Occipital lobe (tissue), 2 donors: ENCODE data around the gene FCHO2. TPM values are rescaled to one million over a fixed set of nuclear protein-coding genes. Genes with fewer than 3 reads are reported as not detected.

ENCODE experiments used
- DNase-seq: peaks from one replicate; lab custom pipeline; 2025; lab: John Stamatoyannopoulos, UW
- total RNA-seq: library from RNA; depleted of rRNA; stranded (reverse); fragments of >200 nt; gene quantifications from one replicate; pipeline ENCODE4 v1.2.3, GENCODE V29; 2014

The FCHO2 gene
- total RNA-seq, 1 donor from 2014 or later = 74.4 TPM

GRCh38 chr5:73110190-73110589 lies 154.3 kb downstream of the FCHO2 start:
- no peak for DNase-seq

DNA sequence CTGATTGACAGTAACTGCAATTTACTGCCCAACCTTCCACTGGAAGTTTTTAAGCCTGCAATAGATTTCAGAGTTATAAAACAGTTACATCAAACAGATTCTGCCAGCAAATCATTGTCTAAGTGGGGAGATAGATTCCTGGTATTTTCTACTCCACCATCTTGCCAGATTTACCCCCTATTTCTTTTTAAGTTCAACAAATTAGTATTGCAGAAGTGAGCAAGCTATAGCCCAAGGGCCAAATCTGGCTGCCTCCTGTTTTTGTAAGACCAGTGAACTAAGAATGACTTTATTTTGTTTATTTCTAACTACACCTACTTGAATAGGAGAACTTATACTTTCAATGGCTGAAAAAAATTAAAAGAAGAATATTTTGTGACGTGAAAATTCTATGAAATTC lies 155.7 kb downstream of the FCHO2 start:
- no peak for DNase-seq

- DNase-seq = no peak
Observed at GRCh38 chr5:73112359-73112758, 156.5 kb downstream of the FCHO2 start.

- no peak for DNase-seq
Observed at GRCh38 chr5:73114044-73114688, 158.3 kb downstream of the FCHO2 start.

GRCh38 chr5:73115399-73116051 lies 159.7 kb downstream of the FCHO2 start:
- DNase-seq = no peak

- no peak for DNase-seq
Observed at GRCh38 chr5:73116506-73116905, 160.7 kb downstream of the FCHO2 start.

DNA sequence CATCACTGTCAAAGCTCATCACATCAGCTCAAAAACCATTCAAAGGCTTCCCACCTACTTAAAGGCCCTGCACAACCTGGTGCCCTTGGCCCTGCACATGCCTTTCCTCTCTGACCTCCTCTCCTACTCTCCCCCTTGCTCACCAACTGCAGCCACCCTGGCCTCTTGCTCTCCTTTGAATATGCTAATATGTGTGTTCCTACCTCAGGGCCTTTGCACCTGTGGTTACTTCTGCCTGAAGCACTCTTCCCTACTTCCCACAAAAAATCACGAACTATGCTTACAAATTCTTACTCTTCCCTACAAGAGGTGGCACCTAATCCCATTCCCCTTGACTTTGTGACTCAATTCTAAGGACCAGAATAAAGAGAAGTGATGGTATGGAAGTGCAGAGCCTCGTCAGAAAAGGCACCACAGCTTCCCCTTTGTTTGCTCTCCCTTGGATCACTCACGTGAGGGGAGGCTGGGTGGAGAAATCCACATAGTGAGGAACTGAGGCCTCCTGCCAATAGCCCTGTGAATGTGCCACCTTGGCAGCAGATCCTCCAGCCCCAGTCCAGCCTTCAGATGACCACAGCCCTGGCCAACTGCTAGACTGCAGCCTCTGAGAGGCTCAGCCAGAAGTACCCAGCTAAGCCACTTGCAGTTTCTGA lies 161.4 kb downstream of the FCHO2 start:
- DNase-seq = no peak

DNA sequence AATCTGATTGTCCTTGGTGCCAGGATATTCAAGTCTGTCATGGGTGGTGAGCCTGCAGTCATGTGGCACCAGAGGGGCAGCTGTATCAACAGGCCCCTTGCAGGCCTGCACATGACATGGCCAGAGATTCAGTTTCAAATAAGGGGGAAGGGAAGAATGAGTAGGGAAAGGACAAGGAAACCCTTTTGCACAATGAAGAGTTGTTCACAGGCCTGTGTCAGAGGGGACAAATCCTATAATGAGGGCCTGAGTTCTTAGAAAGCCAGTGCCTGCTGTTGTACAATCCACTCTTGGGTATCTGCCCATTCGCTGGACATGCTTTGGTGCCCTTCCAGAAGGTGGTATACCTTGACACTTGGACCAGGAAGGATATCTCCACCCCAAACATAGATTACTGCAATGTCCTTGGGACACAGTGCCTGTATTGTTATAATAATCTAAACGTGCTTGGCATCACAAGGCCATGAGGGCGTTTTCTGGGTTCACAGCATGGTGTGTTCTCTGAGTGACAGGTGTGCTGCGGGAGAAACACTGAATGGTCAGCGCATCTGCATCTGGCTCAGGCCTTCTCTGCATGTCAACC lies 162.6 kb downstream of the FCHO2 start:
- DNase-seq = no peak

GRCh38 chr5:73119451-73120157 lies 163.8 kb downstream of the FCHO2 start:
- DNase-seq = no peak

- no peak for DNase-seq
Observed at GRCh38 chr5:73120222-73121118, 164.6 kb downstream of the FCHO2 start, which contains the start of gene TMEM171. Gene TMEM171, plus strand, starts transcription at chr5:73120575. Its CDS starts 2,799 bp downstream, at chr5:73123374.

- no peak for DNase-seq
Observed at GRCh38 chr5:73121119-73121463, 165.2 kb downstream of the FCHO2 start.

- DNase-seq = no peak
Observed at GRCh38 chr5:73122875-73123810, 167.3 kb downstream of the FCHO2 start.

DNA sequence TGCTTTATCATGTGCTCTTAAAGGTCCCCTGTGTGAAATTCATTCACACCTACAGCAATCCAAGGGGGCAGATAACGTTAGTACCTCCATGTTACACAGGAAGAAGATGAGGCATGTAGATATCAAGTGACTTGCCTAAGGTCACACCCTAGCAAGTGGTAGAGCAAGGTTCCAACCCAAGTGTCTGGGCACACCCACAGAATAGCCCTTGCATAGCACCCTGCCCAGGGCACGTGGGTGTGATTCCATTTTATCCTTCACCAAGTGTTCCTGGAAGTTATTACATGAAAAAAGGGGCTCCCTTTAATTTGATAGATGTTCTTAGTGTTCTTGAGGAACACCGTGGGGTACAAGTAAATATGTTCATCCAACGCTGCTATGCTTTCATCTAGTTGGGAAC lies 169.4 kb downstream of the FCHO2 start:
- no peak for DNase-seq

GRCh38 chr5:73126381-73126780 lies 170.5 kb downstream of the FCHO2 start:
- DNase-seq = peak; percentile 47

GRCh38 chr5:73126957-73127356 lies 171.1 kb downstream of the FCHO2 start:
- no peak for DNase-seq

DNA sequence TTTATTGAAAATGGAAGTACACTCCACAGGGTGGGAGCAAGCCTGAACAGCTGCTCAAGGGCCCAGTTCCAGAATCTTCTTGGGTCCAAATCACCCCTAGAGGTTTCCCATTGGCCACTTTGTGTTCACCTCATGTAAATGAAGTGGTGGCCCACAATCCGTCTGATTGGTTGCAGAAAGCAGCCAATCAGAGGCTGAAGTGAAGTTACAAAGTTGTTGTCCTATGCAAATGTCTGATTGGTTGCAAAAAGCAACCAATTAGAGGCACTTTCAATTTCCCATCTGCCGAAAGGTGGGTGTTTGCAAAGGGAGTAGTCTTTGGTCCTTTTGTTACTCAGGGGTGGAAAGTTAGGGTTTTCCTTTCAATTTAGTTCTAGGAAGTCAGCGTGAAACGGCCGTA lies 173.3 kb downstream of the FCHO2 start:
- DNase-seq = no peak

- DNase-seq = no peak
Observed at GRCh38 chr5:73130811-73131210, 175.0 kb downstream of the FCHO2 start.

DNA sequence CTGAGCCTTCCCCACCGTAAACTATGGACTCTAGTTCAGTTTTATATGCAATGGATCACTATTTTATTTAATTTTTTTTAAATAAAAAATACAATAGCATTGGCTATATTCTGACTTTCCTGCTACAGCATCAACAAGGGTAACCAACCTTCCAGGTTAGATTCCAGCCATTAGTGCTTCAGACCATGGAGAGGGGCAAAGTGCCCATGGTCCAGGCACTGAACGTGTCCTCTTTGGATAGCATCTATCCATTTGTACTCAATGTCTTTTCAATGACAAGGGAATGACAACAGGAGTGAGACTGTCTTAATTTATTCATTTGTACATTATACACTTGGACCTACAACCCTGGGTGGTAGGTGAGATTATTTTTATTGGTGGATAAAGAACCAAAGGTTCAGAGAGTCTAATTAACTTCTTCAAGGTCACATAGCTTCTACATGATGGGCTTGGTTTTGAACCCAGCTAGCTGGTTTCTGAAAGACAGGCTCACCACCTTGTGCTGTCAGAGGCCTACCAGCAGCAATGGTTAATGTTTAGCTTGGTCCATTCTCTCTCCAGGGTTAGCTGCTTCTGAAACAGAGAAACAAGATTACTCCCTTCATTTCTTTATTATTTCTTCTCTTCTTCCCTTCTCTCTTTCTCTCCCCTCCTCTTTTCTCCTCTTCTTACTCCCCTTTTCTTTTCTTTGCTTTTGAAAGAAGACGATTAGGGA lies 176.0 kb downstream of the FCHO2 start:
- DNase-seq = no peak

DNA sequence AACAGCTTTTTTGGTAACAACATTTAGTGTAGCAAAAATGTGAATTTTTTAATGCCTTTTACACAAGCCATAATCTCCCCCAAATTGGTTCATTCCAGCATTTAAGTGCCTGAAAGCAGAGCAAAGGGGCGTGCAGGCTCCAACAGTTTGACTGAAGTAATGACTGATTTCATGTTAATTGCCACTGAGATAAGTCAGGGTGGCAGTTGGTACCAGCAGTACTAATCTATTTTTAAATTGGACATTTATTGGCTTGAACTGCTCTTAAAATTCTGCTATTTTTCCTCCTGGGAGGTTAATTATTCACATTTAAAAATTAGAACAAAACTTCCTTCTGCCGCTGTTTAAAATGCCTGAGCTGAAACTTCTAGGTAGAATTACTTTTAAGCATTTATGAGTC lies 176.9 kb downstream of the FCHO2 start:
- DNase-seq = no peak
